Tibial artery (tissue), 4 donors: Measurements from ENCODE around the gene MCF2.

Experiments
- DNase-seq, 2 donors: peaks; one replicate each; pipeline ENCODE4 v3.0.0-alpha.2; 2019
- H3K27ac ChIP-seq, 2 donors: fragments of 200-600 bp; sonication (generic) in 1 of 2; 1 replicate in 1 of 2; 2 replicates in 1 of 2; pipeline ENCODE4 v1.5.1; 2018 to 2019; ENCODE audit warnings: mild to moderate bottlenecking in 1 of 2
- H3K27me3 ChIP-seq, 2 donors: fragments of 200-600 bp; sonication (generic) in 1 of 2; one replicate each; pipeline versions ENCODE4 v1.5.1 to v1.6.0; 2016 to 2019
- H3K36me3 ChIP-seq, 3 donors: fragments of 200-600 bp; sonication (generic) in 2 of 3; one replicate each; pipeline ENCODE4 v1.5.1; 2016 to 2019; ENCODE audit warnings: mild to moderate bottlenecking in 2 of 3
- H3K4me1 ChIP-seq, 4 donors: fragments of 200-600 bp; sonication (generic) in 2 of 4; 1 replicate in 3 of 4; 2 replicates in 1 of 4; pipeline ENCODE4 v1.5.1; 2016 to 2019
- H3K4me3 ChIP-seq, 2 donors: fragments of 200-600 bp; sonication (generic) in 1 of 2; 1 replicate in 1 of 2; 2 replicates in 1 of 2; pipeline ENCODE4 v1.5.1; 2018 to 2019; ENCODE audit warnings: mild to moderate bottlenecking in 2 of 2
- H3K9me3 ChIP-seq, 3 donors: fragments of 200-600 bp; sonication (generic) in 1 of 3; one replicate each; pipeline ENCODE4 v1.5.1; 2016 to 2019
- intact Hi-C: fragments of 100-400 bp; cut with DNase I; formaldehyde crosslinking; loops from one replicate; pipeline ENCODE4 v1.15.0; 2023; ENCODE audit warnings: low total_unique reads
- TF ChIP-seq, protein P1 (sequence below), 2 experiments: fragments of 200-600 bp in 1 of 2; fragments of 450-650 bp in 1 of 2; IDR thresholded peaks; one replicate each; pipeline ENCODE4 v1.5.1; 2017 to 2019; ENCODE audit warnings: antibody characterized with exemption in 2 of 2, mild to moderate bottlenecking in 1 of 2, moderate library complexity in 1 of 2

The MCF2 gene

DNA sequence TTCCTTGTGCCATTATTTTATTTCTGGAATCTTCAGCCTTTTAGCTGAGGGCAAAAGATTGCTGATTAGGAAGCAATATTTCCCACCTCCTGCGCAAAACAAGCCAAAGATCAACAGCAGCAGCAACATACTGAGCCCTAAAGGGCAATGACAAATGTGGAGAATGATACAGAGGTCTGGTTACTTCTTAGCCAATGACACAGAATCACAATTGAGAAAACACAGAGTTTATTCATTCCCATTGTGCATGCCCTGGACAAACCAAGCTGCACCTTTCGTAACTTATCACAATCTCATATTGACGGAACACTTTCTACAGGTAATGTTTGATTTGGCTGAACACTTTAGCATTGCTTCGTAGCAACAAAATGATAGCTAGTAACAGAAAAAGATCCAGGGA, 164.0 kb downstream of the MCF2 start:
- TF ChIP-seq, protein P1, sequence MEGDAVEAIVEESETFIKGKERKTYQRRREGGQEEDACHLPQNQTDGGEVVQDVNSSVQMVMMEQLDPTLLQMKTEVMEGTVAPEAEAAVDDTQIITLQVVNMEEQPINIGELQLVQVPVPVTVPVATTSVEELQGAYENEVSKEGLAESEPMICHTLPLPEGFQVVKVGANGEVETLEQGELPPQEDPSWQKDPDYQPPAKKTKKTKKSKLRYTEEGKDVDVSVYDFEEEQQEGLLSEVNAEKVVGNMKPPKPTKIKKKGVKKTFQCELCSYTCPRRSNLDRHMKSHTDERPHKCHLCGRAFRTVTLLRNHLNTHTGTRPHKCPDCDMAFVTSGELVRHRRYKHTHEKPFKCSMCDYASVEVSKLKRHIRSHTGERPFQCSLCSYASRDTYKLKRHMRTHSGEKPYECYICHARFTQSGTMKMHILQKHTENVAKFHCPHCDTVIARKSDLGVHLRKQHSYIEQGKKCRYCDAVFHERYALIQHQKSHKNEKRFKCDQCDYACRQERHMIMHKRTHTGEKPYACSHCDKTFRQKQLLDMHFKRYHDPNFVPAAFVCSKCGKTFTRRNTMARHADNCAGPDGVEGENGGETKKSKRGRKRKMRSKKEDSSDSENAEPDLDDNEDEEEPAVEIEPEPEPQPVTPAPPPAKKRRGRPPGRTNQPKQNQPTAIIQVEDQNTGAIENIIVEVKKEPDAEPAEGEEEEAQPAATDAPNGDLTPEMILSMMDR (IDR thresholded peaks at IDR 0.05): no peak
- Histone ChIP-seq H3K4me3 (no peak overlapping the region), H3K27me3 (no peaks in the 10 kb centered on the region), H3K36me3 (no peaks in the 10 kb centered on the region), H3K9me3 (no peaks in the 10 kb centered on the region), H3K27ac (no peak overlapping the region), H3K4me1 (no peaks in the 10 kb centered on the region)
- intact Hi-C loops: no loop called here
- DNase-seq: no peak

DNA sequence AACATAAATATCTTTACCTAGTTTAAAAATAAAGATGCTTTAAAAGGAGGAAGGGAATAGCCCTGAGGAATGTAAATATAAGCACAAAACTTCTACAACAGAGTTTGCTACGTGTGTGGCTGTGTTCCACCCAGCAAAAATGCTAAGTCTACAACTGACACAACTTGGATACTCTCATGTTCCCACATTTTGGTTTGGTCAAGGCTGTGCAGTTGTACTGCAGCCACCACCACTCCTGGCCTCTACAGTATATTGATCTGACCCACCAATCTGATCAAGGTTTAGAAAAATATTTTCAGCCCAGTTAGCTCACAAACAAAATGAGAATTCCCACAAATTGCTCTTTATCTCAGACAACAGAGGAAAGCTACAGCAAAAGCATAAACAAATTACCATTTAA, 165.3 kb downstream of the MCF2 start:
- no peaks in the 10 kb centered on the region for H3K36me3 ChIP-seq
- no peaks in the 10 kb centered on the region for H3K4me1 ChIP-seq
- H3K27ac ChIP-seq: no peak overlapping the region
- no peak for DNase-seq
- no peaks in the 10 kb centered on the region for H3K9me3 ChIP-seq
- H3K4me3 ChIP-seq: no peak overlapping the region
- TF ChIP-seq, protein P1 (IDR thresholded peaks at IDR 0.05): no peak
- intact Hi-C loops: no loop called here
- H3K27me3 ChIP-seq: no peaks in the 10 kb centered on the region

DNA sequence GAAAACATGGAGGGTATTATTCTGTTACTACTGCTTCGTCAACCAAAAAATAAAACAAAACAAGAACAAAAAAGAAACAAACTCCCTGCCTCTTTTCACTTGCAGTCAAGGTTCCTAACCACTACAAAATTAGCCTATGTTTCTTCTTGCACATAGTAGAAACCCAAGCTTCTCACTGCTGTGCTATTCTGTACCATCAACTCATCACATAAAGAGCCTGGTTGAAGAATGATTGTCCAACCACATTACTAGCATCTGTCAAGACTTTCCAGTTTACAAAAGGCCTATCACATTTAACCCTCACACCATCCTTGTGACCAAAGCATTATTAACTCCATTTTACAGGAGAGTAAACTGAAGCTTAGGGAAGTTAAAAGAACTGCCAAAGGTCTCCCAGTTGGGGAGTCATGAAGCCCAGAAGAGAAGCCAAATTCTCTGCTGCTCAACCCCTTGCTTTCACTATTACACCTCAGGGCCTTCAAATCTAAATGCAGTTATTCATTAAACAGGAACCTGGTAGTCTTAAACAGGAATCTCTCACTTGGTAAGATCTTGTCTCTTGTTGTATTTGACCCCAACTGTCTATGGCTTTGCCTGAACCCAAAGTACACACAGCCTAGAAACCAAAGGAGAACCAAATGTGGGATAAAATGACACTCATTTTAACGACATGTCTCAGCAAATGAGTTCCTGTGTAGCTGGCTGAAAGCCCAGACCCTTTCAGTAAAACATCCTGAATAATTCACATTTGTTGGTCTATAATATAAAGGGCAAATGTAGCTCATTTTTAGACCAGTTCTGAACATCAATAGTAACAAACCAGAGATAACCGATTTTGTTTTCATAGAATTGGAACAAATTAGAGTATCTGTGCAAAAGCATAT, 168.8 kb downstream of the MCF2 start:
- no peaks in the 10 kb centered on the region for H3K27me3 ChIP-seq
- TF ChIP-seq, protein P1 (IDR thresholded peaks at IDR 0.05): no peak
- DNase-seq: no peak
- no peaks in the 10 kb centered on the region for H3K36me3 ChIP-seq
- H3K9me3 ChIP-seq: no peaks in the 10 kb centered on the region
- no peak overlapping the region for H3K27ac ChIP-seq
- intact Hi-C loops: no loop called here
- no peaks in the 10 kb centered on the region for H3K4me1 ChIP-seq
- no peak overlapping the region for H3K4me3 ChIP-seq

DNA sequence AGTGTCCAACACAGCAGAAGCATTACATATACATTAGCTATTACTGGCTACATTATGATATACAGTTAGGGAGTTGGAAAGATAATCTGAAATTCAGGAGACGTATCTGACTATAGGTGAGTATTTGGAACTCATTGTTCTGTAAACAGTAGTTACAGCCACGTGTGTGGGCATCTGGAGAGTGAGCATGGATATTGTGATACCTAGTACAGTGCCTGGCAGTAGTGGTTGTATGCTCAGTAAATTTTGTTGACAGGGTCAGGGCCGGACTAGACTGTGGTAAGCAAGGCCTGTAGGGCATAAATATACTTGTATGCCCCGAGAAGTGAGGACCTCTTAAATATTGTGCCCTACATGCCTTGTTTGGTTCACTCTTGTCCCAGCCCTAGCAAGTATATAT, 174.5 kb downstream of the MCF2 start:
- no peak for DNase-seq
- no peak overlapping the region for H3K4me3 ChIP-seq
- TF ChIP-seq, protein P1 (IDR thresholded peaks at IDR 0.05): no peak
- H3K27ac ChIP-seq: no peak overlapping the region
- no peaks in the 10 kb centered on the region for H3K27me3 ChIP-seq
- no peaks in the 10 kb centered on the region for H3K9me3 ChIP-seq
- intact Hi-C loops: no loop called here
- H3K36me3 ChIP-seq: no peaks in the 10 kb centered on the region
- no peaks in the 10 kb centered on the region for H3K4me1 ChIP-seq

DNA sequence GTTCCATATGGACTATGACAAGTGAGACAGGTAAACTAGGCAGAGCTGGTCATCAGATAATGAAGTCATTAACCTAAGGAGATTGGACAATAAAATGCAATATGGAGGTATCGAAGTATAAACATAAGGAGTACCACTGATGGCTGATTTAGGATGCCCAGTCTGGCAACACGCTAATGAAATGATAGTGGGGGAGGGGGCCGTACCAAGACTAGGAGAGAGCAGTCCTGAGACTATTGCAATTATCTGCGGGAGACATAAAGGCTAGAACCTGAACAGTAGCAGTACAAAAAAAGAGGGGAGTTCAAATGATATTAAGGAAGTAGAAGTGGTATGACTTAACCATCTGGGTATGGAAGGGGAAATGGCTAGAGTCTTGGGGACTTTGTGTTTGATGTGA, 175.1 kb downstream of the MCF2 start:
- intact Hi-C loops: no loop called here
- no peaks in the 10 kb centered on the region for H3K4me1 ChIP-seq
- no peaks in the 10 kb centered on the region for H3K9me3 ChIP-seq
- H3K27ac ChIP-seq: no peak overlapping the region
- H3K27me3 ChIP-seq: no peaks in the 10 kb centered on the region
- TF ChIP-seq, protein P1 (IDR thresholded peaks at IDR 0.05): no peak
- H3K36me3 ChIP-seq: no peaks in the 10 kb centered on the region
- H3K4me3 ChIP-seq: no peak overlapping the region
- no peak for DNase-seq
